ENCODE results near the gene MAP3K15. TPM values are rescaled to one million over a fixed set of nuclear protein-coding genes. Genes with fewer than 3 reads are reported as not detected.
"Not testable (repeated sequence)": the region's sequence is repeated elsewhere in the genome, so short reads cannot be mapped to it uniquely, and the experiment has no call there.

MAP3K15 gene
- total RNA-seq, 1 donor from 2014 or later: 1.7 TPM

DNA sequence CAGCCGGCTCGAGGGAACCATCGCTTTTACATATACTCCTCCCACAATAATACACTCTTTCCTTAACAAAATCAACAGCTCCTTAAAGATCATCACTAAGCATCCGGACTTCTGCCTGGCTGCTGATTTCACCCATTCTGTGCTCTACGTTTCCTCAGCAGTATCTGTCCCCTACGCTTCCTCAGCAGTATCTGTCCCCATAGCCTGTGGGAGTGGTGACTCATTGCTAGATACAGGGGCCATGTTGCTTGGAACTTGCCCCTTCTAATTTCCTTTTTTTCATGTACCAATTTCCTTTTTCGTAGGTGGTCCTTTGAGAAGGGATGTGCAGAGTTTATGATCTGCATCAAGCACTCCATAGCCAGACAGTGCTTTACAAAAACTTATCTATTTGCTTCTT is 18.6 kb downstream of the MAP3K15 start:
- no peaks in the 10 kb centered on the region for H3K9me3 Mint-ChIP-seq (ENCODE audit: unreplicated experiment)
- TF ChIP-seq, protein P1, sequence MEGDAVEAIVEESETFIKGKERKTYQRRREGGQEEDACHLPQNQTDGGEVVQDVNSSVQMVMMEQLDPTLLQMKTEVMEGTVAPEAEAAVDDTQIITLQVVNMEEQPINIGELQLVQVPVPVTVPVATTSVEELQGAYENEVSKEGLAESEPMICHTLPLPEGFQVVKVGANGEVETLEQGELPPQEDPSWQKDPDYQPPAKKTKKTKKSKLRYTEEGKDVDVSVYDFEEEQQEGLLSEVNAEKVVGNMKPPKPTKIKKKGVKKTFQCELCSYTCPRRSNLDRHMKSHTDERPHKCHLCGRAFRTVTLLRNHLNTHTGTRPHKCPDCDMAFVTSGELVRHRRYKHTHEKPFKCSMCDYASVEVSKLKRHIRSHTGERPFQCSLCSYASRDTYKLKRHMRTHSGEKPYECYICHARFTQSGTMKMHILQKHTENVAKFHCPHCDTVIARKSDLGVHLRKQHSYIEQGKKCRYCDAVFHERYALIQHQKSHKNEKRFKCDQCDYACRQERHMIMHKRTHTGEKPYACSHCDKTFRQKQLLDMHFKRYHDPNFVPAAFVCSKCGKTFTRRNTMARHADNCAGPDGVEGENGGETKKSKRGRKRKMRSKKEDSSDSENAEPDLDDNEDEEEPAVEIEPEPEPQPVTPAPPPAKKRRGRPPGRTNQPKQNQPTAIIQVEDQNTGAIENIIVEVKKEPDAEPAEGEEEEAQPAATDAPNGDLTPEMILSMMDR (IDR thresholded peaks at IDR 0.05; ENCODE audit: unreplicated experiment): no peak

DNA sequence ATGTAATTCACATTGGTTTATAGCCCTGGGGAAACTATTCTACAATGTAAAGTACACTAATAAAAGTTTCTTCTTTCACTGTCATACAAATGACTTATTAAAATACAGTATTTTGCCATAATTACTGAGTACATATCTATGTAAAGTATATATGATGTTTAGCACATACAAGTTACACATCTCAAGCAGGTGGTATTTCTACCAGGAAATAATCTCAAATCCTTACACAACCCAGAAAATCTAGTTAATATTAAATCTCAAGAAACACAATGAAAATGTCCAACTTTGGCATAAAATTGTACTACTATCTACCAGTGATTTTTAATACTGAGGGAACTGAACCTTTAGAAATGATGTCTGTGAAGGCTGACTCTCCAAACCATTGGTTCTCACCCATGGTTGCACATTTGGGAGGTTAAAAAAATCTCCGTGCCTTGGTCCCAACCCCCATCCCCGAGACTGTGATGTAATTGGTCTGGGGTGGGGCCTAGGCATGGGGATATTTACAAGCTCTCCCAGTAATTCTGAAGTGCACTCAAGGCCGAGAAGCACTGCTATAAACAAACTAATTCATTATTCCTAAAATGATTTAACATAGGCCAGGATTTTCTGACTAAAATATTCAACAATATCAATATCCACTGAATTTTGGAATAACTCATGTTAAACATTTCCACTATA is 27.6 kb downstream of the MAP3K15 start:
- peaks cover 8% of the 10 kb centered on the region for H3K4me1 Mint-ChIP-seq (ENCODE audit: unreplicated experiment)
- H3K36me3 Mint-ChIP-seq (ENCODE audit: low read depth, unreplicated experiment): no peaks in the 10 kb centered on the region
- H3K27ac Mint-ChIP-seq (ENCODE audit: unreplicated experiment): no peak overlapping the region
- no peaks in the 10 kb centered on the region for H3K9me3 Mint-ChIP-seq (ENCODE audit: unreplicated experiment)
- no peak for DNase-seq (ENCODE audit: low spot score)
- H3K4me3 Mint-ChIP-seq (ENCODE audit: unreplicated experiment): no peak overlapping the region
- TF ChIP-seq, protein P1 (IDR thresholded peaks at IDR 0.05; ENCODE audit: unreplicated experiment): no peak
- H3K27me3 Mint-ChIP-seq (ENCODE audit: unreplicated experiment): no peaks in the 10 kb centered on the region

More for the DNA sequence above, 18.6 kb downstream of the MAP3K15 start:
- Mint-ChIP-seq H3K36me3 (ENCODE audit: low read depth, unreplicated experiment) (no peaks in the 10 kb centered on the region), H3K27ac (ENCODE audit: unreplicated experiment) (no peak overlapping the region), H3K4me1 (ENCODE audit: unreplicated experiment) (no peaks in the 10 kb centered on the region), H3K4me3 (ENCODE audit: unreplicated experiment) (no peak overlapping the region), H3K27me3 (ENCODE audit: unreplicated experiment) (peaks cover 2% of the 10 kb centered on the region)
- no peak for DNase-seq (ENCODE audit: low spot score)

GRCh38 chrX:19479458-19479857 is 35.9 kb downstream of the MAP3K15 start:
- Mint-ChIP-seq H3K9me3 (ENCODE audit: unreplicated experiment) (peaks cover 4% of the 10 kb centered on the region), H3K4me1 (ENCODE audit: unreplicated experiment) (no peaks in the 10 kb centered on the region)
- TF ChIP-seq, protein P1 (IDR thresholded peaks at IDR 0.05; ENCODE audit: unreplicated experiment): no peak

GRCh38 chrX:19468383-19468782 is 46.9 kb downstream of the MAP3K15 start:
- not testable (repeated sequence) for H3K27me3 Mint-ChIP-seq (ENCODE audit: unreplicated experiment); H3K4me1 Mint-ChIP-seq (ENCODE audit: unreplicated experiment); H3K9me3 Mint-ChIP-seq (ENCODE audit: unreplicated experiment); H3K4me3 Mint-ChIP-seq (ENCODE audit: unreplicated experiment); DNase-seq (ENCODE audit: low spot score); H3K36me3 Mint-ChIP-seq (ENCODE audit: low read depth, unreplicated experiment); H3K27ac Mint-ChIP-seq (ENCODE audit: unreplicated experiment)

More at GRCh38 chrX:19479458-19479857, 35.9 kb downstream of the MAP3K15 start:
- Mint-ChIP-seq H3K36me3 (ENCODE audit: low read depth, unreplicated experiment) (peaks cover 4% of the 10 kb centered on the region), H3K27me3 (ENCODE audit: unreplicated experiment) (peaks cover 5% of the 10 kb centered on the region), H3K4me3 (ENCODE audit: unreplicated experiment) (no peak overlapping the region), H3K27ac (ENCODE audit: unreplicated experiment) (no peak overlapping the region)
- no peak for DNase-seq (ENCODE audit: low spot score)

- DNase-seq (ENCODE audit: low spot score): no peak
- no peaks in the 10 kb centered on the region for H3K27me3 Mint-ChIP-seq (ENCODE audit: unreplicated experiment)
- no peaks in the 10 kb centered on the region for H3K4me1 Mint-ChIP-seq (ENCODE audit: unreplicated experiment)
- H3K36me3 Mint-ChIP-seq (ENCODE audit: low read depth, unreplicated experiment): no peaks in the 10 kb centered on the region
- H3K9me3 Mint-ChIP-seq (ENCODE audit: unreplicated experiment): no peaks in the 10 kb centered on the region
- H3K27ac Mint-ChIP-seq (ENCODE audit: unreplicated experiment): no peak overlapping the region
- TF ChIP-seq, protein P1 (IDR thresholded peaks at IDR 0.05; ENCODE audit: unreplicated experiment): no peak
- no peak overlapping the region for H3K4me3 Mint-ChIP-seq (ENCODE audit: unreplicated experiment)
These were observed 52.4 kb downstream of the MAP3K15 start for GRCh38 chrX:19462879-19463278.

Measured in endothelial cell (in vitro differentiated cells).